Prostate gland (tissue), 2 donors: Measurements from ENCODE around the gene MPST.

Experiments
- CTCF ChIP-seq, 4 experiments: fragments of 200-600 bp in 2 of 4; fragments of 450-650 bp in 2 of 4; sonication (generic) in 2 of 4; IDR thresholded peaks; 1 replicate in 3 of 4; 2 replicates in 1 of 4; pipeline ENCODE4 v1.5.1; 2016 to 2019; ENCODE audit warnings: antibody characterized with exemption in 4 of 4, mild to moderate bottlenecking in 2 of 4, moderate library complexity in 2 of 4
- POLR2A ChIP-seq: fragments of 450-650 bp; IDR thresholded peaks from one replicate; pipeline ENCODE4 v1.6.1; 2016; ENCODE audit warnings: antibody characterized with exemption, mild to moderate bottlenecking

- TF ChIP-seq CTCF (IDR thresholded peaks at IDR 0.05): no peak
- no peak for TF ChIP-seq POLR2A
These were observed 45.6 kb downstream of the MPST start for GRCh38 chr22:37065180-37065579.
